DOHH2 (cell line): ENCODE data around the gene CNTN2.

Source experiments
- CTCF ChIP-seq: fragments of 200-600 bp; sonication (generic); IDR thresholded peaks from one replicate; pipeline ENCODE4 v1.5.1; 2014; ENCODE audit warnings: antibody characterized with exemption, mild to moderate bottlenecking, low read depth, low read length; ENCODE audit not compliant: poor library complexity, severe bottlenecking
- EZH2phosphoT487 ChIP-seq: fragments of 200-600 bp; sonication (generic); IDR thresholded peaks from 2 replicates; pipeline ENCODE4 v1.6.1; 2017; ENCODE audit warnings: borderline replicate concordance, mild to moderate bottlenecking, antibody characterized with exemption, low read length, moderate library complexity, mixed read lengths

- TF ChIP-seq CTCF (no peak), EZH2phosphoT487 (no peak)
Observed at GRCh38 chr1:205056188-205056611, 13.2 kb downstream of the CNTN2 start.
